OCI-LY7 (cell line): ENCODE data around the gene HAL. TPM values are rescaled to one million over a fixed set of nuclear protein-coding genes. Genes with fewer than 3 reads are reported as not detected.

ENCODE experiments used
- BruUV-seq: library from RNA; stranded (reverse); fragments of 400-500 nt; replicated peaks from 2 replicates; lab custom pipeline; 2021; lab: Mats Ljungman, UMichigan
- CTCF ChIA-PET: fragments of 300-600 bp; sonication (Branson Sonifier 250); formaldehyde crosslinking; loops from one replicate; lab custom pipeline; 2022; ENCODE audit warnings: antibody characterized with exemption; ENCODE audit not compliant: unreplicated experiment; lab: Charles Lee
- POLR2A ChIA-PET: fragments of 300-600 bp; sonication (Branson Sonifier 250); formaldehyde crosslinking; loops from one replicate; lab custom pipeline; 2022; ENCODE audit warnings: antibody characterized with exemption; lab: Charles Lee
- DNase-seq: peaks from one replicate; pipeline ENCODE4 v3.0.0-alpha.2; 2015; ENCODE audit warnings: low spot score
- H2AFZ ChIP-seq: fragments of 200-600 bp; sonication (generic), shearing (Covaris generic); 2 replicates; pipeline ENCODE4 v1.6.1; 2014; ENCODE audit warnings: mild to moderate bottlenecking, antibody characterized with exemption, low read length, moderate library complexity
- H3K27ac ChIP-seq: fragments of 200-600 bp; sonication (generic); 2 replicates; pipeline ENCODE4 v1.5.1; 2014; ENCODE audit warnings: mixed run types, low read depth, mild to moderate bottlenecking, moderate library complexity, low read length, inconsistent platforms; ENCODE audit not compliant: poor library complexity, severe bottlenecking
- H3K36me3 ChIP-seq: fragments of 200-600 bp; sonication (generic); 2 replicates; pipeline ENCODE4 v1.6.1; 2014; ENCODE audit warnings: mild to moderate bottlenecking, antibody characterized with exemption, low read length, moderate library complexity, mixed read lengths; ENCODE audit not compliant: insufficient read depth
- H3K4me1 ChIP-seq: fragments of 200-600 bp; sonication (generic); 2 replicates; pipeline ENCODE4 v1.5.1; 2014; ENCODE audit warnings: mild to moderate bottlenecking, low read length; ENCODE audit not compliant: insufficient read depth, poor library complexity, severe bottlenecking
- H3K4me2 ChIP-seq: fragments of 200-600 bp; sonication (generic); 2 replicates; pipeline ENCODE4 v1.6.1; 2014; ENCODE audit warnings: mild to moderate bottlenecking, low read length
- H3K4me3 ChIP-seq: fragments of 200-600 bp; sonication (generic); 2 replicates; pipeline ENCODE4 v1.5.1; 2014; ENCODE audit warnings: mild to moderate bottlenecking, low read depth, low read length; ENCODE audit not compliant: poor library complexity, severe bottlenecking
- H3K79me2 ChIP-seq: fragments of 200-600 bp; sonication (generic); 2 replicates; pipeline ENCODE4 v1.6.1; 2016; ENCODE audit warnings: low read depth, mild to moderate bottlenecking, low read length, moderate library complexity, mixed read lengths; ENCODE audit not compliant: insufficient read depth
- H3K9me2 ChIP-seq: fragments of 200-600 bp; sonication (generic); 2 replicates; pipeline ENCODE4 v1.6.1; 2016; ENCODE audit warnings: mild to moderate bottlenecking, low read length, mixed read lengths; ENCODE audit not compliant: insufficient read depth
- H3K9me3 ChIP-seq: fragments of 200-600 bp; sonication (generic); 2 replicates; pipeline ENCODE4 v1.6.1; 2014; ENCODE audit warnings: mild to moderate bottlenecking, mixed run types, low read length, mixed read lengths
- H4K20me1 ChIP-seq: fragments of 200-600 bp; sonication (generic); 2 replicates; pipeline ENCODE4 v1.6.1; 2014; ENCODE audit warnings: mild to moderate bottlenecking, antibody characterized with exemption, low read length, moderate library complexity, mixed read lengths; ENCODE audit not compliant: insufficient read depth
- EZH2phosphoT487 ChIP-seq: fragments of 200-600 bp; sonication (generic); IDR thresholded peaks from 2 replicates; pipeline ENCODE4 v1.6.1; 2018; ENCODE audit warnings: low read depth, borderline replicate concordance, mild to moderate bottlenecking, mixed run types, antibody characterized with exemption, low read length, moderate library complexity, mixed read lengths
- intact Hi-C: fragments of 100-400 bp; cut with micrococcal nuclease; formaldehyde crosslinking; loops from one replicate; pipeline ENCODE4 v1.10.0; 2022; ENCODE audit not compliant: unreplicated experiment
- total RNA-seq, 2 experiments: library from RNA; depleted of rRNA in 1 of 2; stranded (reverse); fragments of >200 nt in 1 of 2; shearing (Covaris generic) in 1 of 2; gene quantifications; 2 replicates each; pipeline ENCODE4 v1.2.3, GENCODE V29; 2014 to 2022
- TF ChIP-seq, protein P1 (sequence below): fragments of 200-600 bp; sonication (generic); conservative IDR thresholded peaks from 2 replicates; pipeline ENCODE4 v1.5.1; 2014; ENCODE audit warnings: mild to moderate bottlenecking, antibody characterized with exemption, low read length, moderate library complexity, mixed read lengths

Gene HAL
- total RNA-seq, 2 experiments from 2014 or later: 0.25 to 1.4 TPM

DNA sequence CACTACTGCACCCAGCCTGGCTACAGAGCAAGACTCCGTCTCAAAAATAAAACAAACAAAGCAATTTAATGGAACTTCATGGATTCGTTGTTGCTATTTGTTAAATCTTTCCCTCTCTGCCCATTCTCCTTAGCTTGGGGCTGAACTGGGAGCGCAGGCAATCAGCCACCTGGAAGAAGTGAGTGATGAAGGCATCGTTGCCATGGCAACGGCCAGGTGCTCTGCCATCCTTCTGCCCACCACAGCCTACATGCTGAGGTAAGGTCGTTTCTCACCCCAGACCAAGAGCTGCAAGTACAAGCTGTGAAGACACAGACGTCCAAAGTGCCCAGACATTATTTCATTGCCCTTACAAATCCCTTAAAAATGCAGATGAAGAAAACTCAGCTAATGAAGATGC, 33.9 kb downstream of the HAL start:
- Histone ChIP-seq H3K4me1 (no peaks in the 10 kb centered on the region), H2AFZ (no peak overlapping the region), H3K9me2 (no peaks in the 10 kb centered on the region), H3K4me2 (no peak overlapping the region), H3K27ac (no peak overlapping the region), H3K9me3 (no peaks in the 10 kb centered on the region), H3K79me2 (no peaks in the 10 kb centered on the region), H3K36me3 (no peaks in the 10 kb centered on the region), H3K4me3 (no peak overlapping the region), H4K20me1 (no peaks in the 10 kb centered on the region)
- no peak for TF ChIP-seq EZH2phosphoT487
- TF ChIP-seq, protein P1, sequence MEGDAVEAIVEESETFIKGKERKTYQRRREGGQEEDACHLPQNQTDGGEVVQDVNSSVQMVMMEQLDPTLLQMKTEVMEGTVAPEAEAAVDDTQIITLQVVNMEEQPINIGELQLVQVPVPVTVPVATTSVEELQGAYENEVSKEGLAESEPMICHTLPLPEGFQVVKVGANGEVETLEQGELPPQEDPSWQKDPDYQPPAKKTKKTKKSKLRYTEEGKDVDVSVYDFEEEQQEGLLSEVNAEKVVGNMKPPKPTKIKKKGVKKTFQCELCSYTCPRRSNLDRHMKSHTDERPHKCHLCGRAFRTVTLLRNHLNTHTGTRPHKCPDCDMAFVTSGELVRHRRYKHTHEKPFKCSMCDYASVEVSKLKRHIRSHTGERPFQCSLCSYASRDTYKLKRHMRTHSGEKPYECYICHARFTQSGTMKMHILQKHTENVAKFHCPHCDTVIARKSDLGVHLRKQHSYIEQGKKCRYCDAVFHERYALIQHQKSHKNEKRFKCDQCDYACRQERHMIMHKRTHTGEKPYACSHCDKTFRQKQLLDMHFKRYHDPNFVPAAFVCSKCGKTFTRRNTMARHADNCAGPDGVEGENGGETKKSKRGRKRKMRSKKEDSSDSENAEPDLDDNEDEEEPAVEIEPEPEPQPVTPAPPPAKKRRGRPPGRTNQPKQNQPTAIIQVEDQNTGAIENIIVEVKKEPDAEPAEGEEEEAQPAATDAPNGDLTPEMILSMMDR: no peak
- ChIA-PET CTCF (no interaction called here), POLR2A (interaction anchor here (1.0 kb wide), 1 partner anchor 97 kb away, joined by 3 read pairs; no protein-coding TSS in a partner anchor)
- no TSS peak for BruUV-seq
- DNase-seq: no peak
- intact Hi-C loops: loop anchor here (2.0 kb wide), 1 partner anchor 43 kb away; no protein-coding TSS in a partner anchor

DNA sequence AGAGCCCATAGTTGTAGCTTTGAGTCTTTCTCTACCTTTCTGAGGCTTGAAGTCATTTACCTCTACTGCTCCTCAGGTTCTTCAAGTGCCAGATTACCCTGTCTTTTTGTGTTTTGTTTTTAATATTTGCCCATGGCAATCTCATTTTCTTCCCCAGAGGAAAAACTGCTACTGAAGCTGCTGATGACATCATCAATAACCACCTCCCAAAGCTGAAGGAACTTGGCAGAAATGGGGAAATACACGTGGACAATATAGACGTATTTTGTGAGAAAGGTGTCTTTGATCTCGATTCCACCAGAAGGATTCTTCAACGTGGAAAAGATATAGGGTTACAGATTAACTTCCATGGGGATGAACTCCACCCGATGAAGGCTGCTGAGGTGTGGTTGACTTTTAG, 35.9 kb downstream of the HAL start:
- intact Hi-C loops: no loop called here
- Histone ChIP-seq H3K9me3 (no peaks in the 10 kb centered on the region), H3K4me1 (no peaks in the 10 kb centered on the region), H3K27ac (no peak overlapping the region), H3K4me2 (no peak overlapping the region), H4K20me1 (no peaks in the 10 kb centered on the region), H3K79me2 (no peaks in the 10 kb centered on the region), H3K36me3 (no peaks in the 10 kb centered on the region), H2AFZ (no peak overlapping the region), H3K4me3 (no peak overlapping the region), H3K9me2 (no peaks in the 10 kb centered on the region)
- TF ChIP-seq, protein P1: no peak
- no peak for TF ChIP-seq EZH2phosphoT487
- no TSS peak for BruUV-seq
- ChIA-PET CTCF (no interaction called here), POLR2A (interaction anchor here (0.6 kb wide), 1 partner anchor 294 kb away, joined by 3 read pairs; no protein-coding TSS in a partner anchor)
- DNase-seq: no peak

DNA sequence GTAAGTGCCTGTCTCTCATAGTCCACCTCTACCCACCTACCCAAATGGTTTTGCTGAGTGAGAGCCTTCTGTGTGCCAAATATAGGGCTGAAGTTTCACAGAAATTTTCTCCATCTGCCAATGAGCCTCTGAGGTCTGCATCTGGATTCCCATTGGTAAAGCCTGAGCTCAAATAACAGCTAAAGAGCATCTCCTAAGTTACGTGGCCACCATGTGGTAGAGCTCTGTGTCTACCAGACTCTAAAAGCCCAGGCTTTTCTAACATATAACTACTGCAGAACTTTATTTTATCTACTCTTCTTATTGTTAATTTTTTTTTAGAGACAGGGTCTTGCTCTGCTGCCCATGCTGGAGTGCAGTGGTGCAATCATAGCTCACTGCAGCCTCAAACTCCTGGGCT, 37.0 kb downstream of the HAL start:
- TF ChIP-seq, protein P1: peak; percentile 39; the same call in 1 of the 2 replicates
- no peak for TF ChIP-seq EZH2phosphoT487
- Histone ChIP-seq H3K79me2 (no peaks in the 10 kb centered on the region), H3K9me2 (no peaks in the 10 kb centered on the region), H2AFZ (no peak overlapping the region), H3K4me2 (no peak overlapping the region), H3K9me3 (no peaks in the 10 kb centered on the region), H4K20me1 (no peaks in the 10 kb centered on the region), H3K4me3 (no peak overlapping the region), H3K4me1 (no peaks in the 10 kb centered on the region), H3K27ac (no peak overlapping the region), H3K36me3 (no peaks in the 10 kb centered on the region)
- POLR2A ChIA-PET: interaction anchor here (0.7 kb wide), 1 partner anchor 95 kb away, joined by 3 read pairs; no protein-coding TSS in a partner anchor
- intact Hi-C loops: no loop called here
- peak; percentile 28 for DNase-seq
- no TSS peak for BruUV-seq
- CTCF ChIA-PET: interaction anchor here (0.5 kb wide), 1 partner anchor 281 kb away, joined by 3 read pairs; no protein-coding TSS in a partner anchor
